Measurements from ENCODE around the gene HOXD4.

- TF ChIP-seq POLR2A (IDR thresholded peaks at IDR 0.05; ENCODE audit: low read length): no peak
- no peak for TF ChIP-seq GATA1 (IDR thresholded peaks at IDR 0.05; ENCODE audit: low read depth, low read length)
Observed at GRCh38 chr2:176145085-176145969, 6.0 kb upstream of the HOXD4 start.
